IMR-90 (cell line): ENCODE results near the gene YAE1.

Experiments
- BHLHE40 ChIP-seq: fragments of 150-350 bp; IDR thresholded peaks from 2 replicates; pipeline ENCODE4 v1.6.1; 2016; ENCODE audit warnings: mild to moderate bottlenecking, low read depth, low read length
- CTCF ChIP-seq: conservative IDR thresholded peaks from 2 replicates; pipeline ENCODE4 v1.5.1; 2012; ENCODE audit warnings: mild to moderate bottlenecking, low read depth, low read length, improper control_type of control experiment
- MAZ ChIP-seq: IDR thresholded peaks from 2 replicates; pipeline ENCODE4 v1.6.1; 2012; ENCODE audit warnings: low read depth, mild to moderate bottlenecking, low read length, improper control_type of control experiment, moderate library complexity, borderline replicate concordance
- MXI1 ChIP-seq: IDR thresholded peaks from 2 replicates; pipeline ENCODE4 v1.6.1; 2012; ENCODE audit warnings: low read depth, mild to moderate bottlenecking, low read length, moderate library complexity, borderline replicate concordance
- NFE2L2 ChIP-seq: fragments of 150-350 bp; IDR thresholded peaks from 2 replicates; pipeline ENCODE4 v1.6.1; 2016; ENCODE audit warnings: low read depth, mild to moderate bottlenecking, low read length
- POLR2A ChIP-seq: IDR thresholded peaks from 2 replicates; pipeline ENCODE4 v1.6.1; 2012; ENCODE audit warnings: mild to moderate bottlenecking, low read depth, low read length
- SMC3 ChIP-seq: fragments of 150-350 bp; IDR thresholded peaks from 2 replicates; pipeline ENCODE4 v1.6.1; 2016; ENCODE audit warnings: low read depth, mild to moderate bottlenecking, antibody characterized with exemption, low read length, moderate library complexity
- USF2 ChIP-seq: fragments of 150-350 bp; IDR thresholded peaks from 2 replicates; pipeline ENCODE4 v1.6.1; 2017; ENCODE audit warnings: mild to moderate bottlenecking, antibody characterized with exemption, low read length, low read depth

GRCh38 chr7:39592586-39592985, 26.4 kb downstream of the YAE1 start:
- no peak for TF ChIP-seq CTCF
- no peak for TF ChIP-seq POLR2A
- TF ChIP-seq USF2 = no peak
- no peak for TF ChIP-seq MAZ
- no peak for TF ChIP-seq NFE2L2
- TF ChIP-seq BHLHE40 = no peak
- no peak for TF ChIP-seq SMC3
- no peak for TF ChIP-seq MXI1
